Spleen (tissue), 7 donors: Measurements from ENCODE around the gene HOXB4.

ENCODE experiments used
- CTCF ChIP-seq, 11 experiments: fragments of 200-600 bp in 7 of 11; fragments of 450-650 bp in 4 of 11; sonication (generic) in 4 of 11; IDR thresholded peaks in 8 of 11; conservative IDR thresholded peaks in 3 of 11; 1 replicate in 7 of 11; 2 replicates in 4 of 11; pipeline versions ENCODE4 v1.4.0 to v1.8.0; 2016 to 2021; ENCODE audit warnings: antibody characterized with exemption in 11 of 11, inconsistent platforms in 4 of 11, mild to moderate bottlenecking in 1 of 11
- POLR2AphosphoS5 ChIP-seq, 3 donors: sonication (generic); formaldehyde crosslinking; IDR thresholded peaks; one replicate each; pipeline ENCODE4 v1.5.1; 2017; ENCODE audit warnings: antibody characterized with exemption in 3 of 3
- donor health status: DM: no; HTN: no; CAD: no; lungs with moderate emphysema.
- donor health status: DM: no; HTN: no; CAD: no.
- donor health status: DM: no; HTN: no; CAD: no.

- TF ChIP-seq CTCF (IDR thresholded peaks at IDR 0.05 in 8 of 11, conservative IDR thresholded peaks at IDR 0.05 in 3 of 11) (no peak), POLR2AphosphoS5 (IDR thresholded peaks at IDR 0.05) (no peak)
These were observed 9.9 kb upstream of the HOXB4 start for GRCh38 chr17:48588074-48588415.
